ENCODE results near the gene RRP9.

RRP9 gene

DNA sequence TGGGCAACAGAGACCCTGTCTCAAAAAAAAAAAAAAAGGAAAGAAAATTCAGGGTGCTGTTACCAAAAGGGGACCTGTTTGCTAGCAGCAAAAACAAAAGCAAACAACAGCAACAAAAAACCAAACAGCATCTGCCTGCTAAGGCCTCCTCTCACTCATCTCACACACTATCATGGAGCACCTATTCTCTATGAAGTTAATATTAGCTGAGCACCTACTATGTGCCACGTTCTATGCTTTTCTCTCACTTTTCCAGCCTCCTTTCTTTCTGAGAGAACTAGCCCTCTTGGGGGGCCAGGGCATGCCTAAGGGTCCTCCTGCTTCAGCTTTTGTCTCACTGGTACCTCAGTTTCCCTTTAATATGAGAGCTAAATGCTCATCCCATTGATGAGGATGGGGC, 13.0 kb upstream of the RRP9 start:
- Histone ChIP-seq H3K4me1 (ENCODE audit: insufficient read depth, low read length, poor library complexity, severe bottlenecking) (no peaks in the 10 kb centered on the region), H3K36me3 (ENCODE audit: insufficient read depth, low read length) (no peaks in the 10 kb centered on the region), H3F3A (ENCODE audit: low read depth) (no peaks in the 10 kb centered on the region), H2AFZ (ENCODE audit: low read length) (no peak overlapping the region), H4K20me1 (ENCODE audit: insufficient read depth, low read length, poor library complexity, severe bottlenecking) (no peaks in the 10 kb centered on the region), H3K4me3 (ENCODE audit: low read length, poor library complexity, severe bottlenecking) (no peak overlapping the region), H3K27me3 (ENCODE audit: insufficient read depth, low read length, poor library complexity, severe bottlenecking) (no peaks in the 10 kb centered on the region), H3K4me2 (ENCODE audit: low read depth, low read length, poor library complexity, severe bottlenecking) (no peak overlapping the region), H3K9me3 (ENCODE audit: insufficient read depth, low read depth, low read length) (no peaks in the 10 kb centered on the region), H3K9me2 (replicated peaks; ENCODE audit: low read depth, low read length) (no peaks in the 10 kb centered on the region), H3K79me2 (ENCODE audit: insufficient read depth, low read length) (no peaks in the 10 kb centered on the region), H3K9ac (ENCODE audit: low read depth, low read length, poor library complexity, severe bottlenecking) (no peak overlapping the region)
- TF ChIP-seq, protein P1, sequence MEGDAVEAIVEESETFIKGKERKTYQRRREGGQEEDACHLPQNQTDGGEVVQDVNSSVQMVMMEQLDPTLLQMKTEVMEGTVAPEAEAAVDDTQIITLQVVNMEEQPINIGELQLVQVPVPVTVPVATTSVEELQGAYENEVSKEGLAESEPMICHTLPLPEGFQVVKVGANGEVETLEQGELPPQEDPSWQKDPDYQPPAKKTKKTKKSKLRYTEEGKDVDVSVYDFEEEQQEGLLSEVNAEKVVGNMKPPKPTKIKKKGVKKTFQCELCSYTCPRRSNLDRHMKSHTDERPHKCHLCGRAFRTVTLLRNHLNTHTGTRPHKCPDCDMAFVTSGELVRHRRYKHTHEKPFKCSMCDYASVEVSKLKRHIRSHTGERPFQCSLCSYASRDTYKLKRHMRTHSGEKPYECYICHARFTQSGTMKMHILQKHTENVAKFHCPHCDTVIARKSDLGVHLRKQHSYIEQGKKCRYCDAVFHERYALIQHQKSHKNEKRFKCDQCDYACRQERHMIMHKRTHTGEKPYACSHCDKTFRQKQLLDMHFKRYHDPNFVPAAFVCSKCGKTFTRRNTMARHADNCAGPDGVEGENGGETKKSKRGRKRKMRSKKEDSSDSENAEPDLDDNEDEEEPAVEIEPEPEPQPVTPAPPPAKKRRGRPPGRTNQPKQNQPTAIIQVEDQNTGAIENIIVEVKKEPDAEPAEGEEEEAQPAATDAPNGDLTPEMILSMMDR (conservative IDR thresholded peaks at IDR 0.05; ENCODE audit: low read length): no peak
- no peak for TF ChIP-seq EZH2phosphoT487 (IDR thresholded peaks at IDR 0.05; ENCODE audit: borderline replicate concordance)

GRCh38 chr3:51954105-51954504, 12.4 kb upstream of the RRP9 start:
- Histone ChIP-seq H3K36me3 (ENCODE audit: insufficient read depth, low read length) (no peaks in the 10 kb centered on the region), H2AFZ (ENCODE audit: low read length) (no peak overlapping the region), H3K9me2 (replicated peaks; ENCODE audit: low read depth, low read length) (no peaks in the 10 kb centered on the region), H3F3A (ENCODE audit: low read depth) (no peaks in the 10 kb centered on the region), H3K4me3 (ENCODE audit: low read length, poor library complexity, severe bottlenecking) (no peak overlapping the region), H3K9ac (ENCODE audit: low read depth, low read length, poor library complexity, severe bottlenecking) (no peak overlapping the region), H3K9me3 (ENCODE audit: insufficient read depth, low read depth, low read length) (no peaks in the 10 kb centered on the region), H4K20me1 (ENCODE audit: insufficient read depth, low read length, poor library complexity, severe bottlenecking) (no peaks in the 10 kb centered on the region), H3K4me1 (ENCODE audit: insufficient read depth, low read length, poor library complexity, severe bottlenecking) (no peaks in the 10 kb centered on the region), H3K27me3 (ENCODE audit: insufficient read depth, low read length, poor library complexity, severe bottlenecking) (no peaks in the 10 kb centered on the region), H3K4me2 (ENCODE audit: low read depth, low read length, poor library complexity, severe bottlenecking) (no peak overlapping the region), H3K79me2 (ENCODE audit: insufficient read depth, low read length) (no peaks in the 10 kb centered on the region)
- TF ChIP-seq, protein P1 (conservative IDR thresholded peaks at IDR 0.05; ENCODE audit: low read length): no peak
- no peak for TF ChIP-seq EZH2phosphoT487 (IDR thresholded peaks at IDR 0.05; ENCODE audit: borderline replicate concordance)

GRCh38 chr3:51953445-51953844, 11.7 kb upstream of the RRP9 start:
- Histone ChIP-seq H3K27me3 (ENCODE audit: insufficient read depth, low read length, poor library complexity, severe bottlenecking) (no peaks in the 10 kb centered on the region), H2AFZ (ENCODE audit: low read length) (no peak overlapping the region), H3K9me3 (ENCODE audit: insufficient read depth, low read depth, low read length) (no peaks in the 10 kb centered on the region)

More at GRCh38 chr3:51953445-51953844, 11.7 kb upstream of the RRP9 start:
- H3K9me2 ChIP-seq (replicated peaks; ENCODE audit: low read depth, low read length): no peaks in the 10 kb centered on the region
- TF ChIP-seq, protein P1 (conservative IDR thresholded peaks at IDR 0.05; ENCODE audit: low read length): no peak
- no peak for TF ChIP-seq EZH2phosphoT487 (IDR thresholded peaks at IDR 0.05; ENCODE audit: borderline replicate concordance)
- no peaks in the 10 kb centered on the region for H3K36me3 ChIP-seq (ENCODE audit: insufficient read depth, low read length)
- no peak overlapping the region for H3K9ac ChIP-seq (ENCODE audit: low read depth, low read length, poor library complexity, severe bottlenecking)
- no peak overlapping the region for H3K4me3 ChIP-seq (ENCODE audit: low read length, poor library complexity, severe bottlenecking)
- H3F3A ChIP-seq (ENCODE audit: low read depth): no peaks in the 10 kb centered on the region
- no peaks in the 10 kb centered on the region for H3K4me1 ChIP-seq (ENCODE audit: insufficient read depth, low read length, poor library complexity, severe bottlenecking)
- H3K79me2 ChIP-seq (ENCODE audit: insufficient read depth, low read length): no peaks in the 10 kb centered on the region
- H3K4me2 ChIP-seq (ENCODE audit: low read depth, low read length, poor library complexity, severe bottlenecking): no peak overlapping the region
- H4K20me1 ChIP-seq (ENCODE audit: insufficient read depth, low read length, poor library complexity, severe bottlenecking): no peaks in the 10 kb centered on the region

Measured in Loucy (cell line).